Upper lobe of right lung (tissue), 1 donor: ENCODE data around the gene XCL1. TPM values are rescaled to one million over a fixed set of nuclear protein-coding genes. Genes with fewer than 3 reads are reported as not detected.

ENCODE experiments used
- ATAC-seq: fragments of 200-7000 bp; cut with Tn5 transposase; one replicate; pipeline ENCODE4 v1.9.1; 2020; ENCODE audit warnings: mild to moderate bottlenecking, moderate library complexity
- DNase-seq: peaks from one replicate; pipeline ENCODE4 v3.0.0-alpha.2; 2020
- H3K27ac ChIP-seq: fragments of 200-600 bp; one replicate; pipeline ENCODE4 v1.8.0; 2022
- H3K27me3 ChIP-seq: fragments of 200-600 bp; one replicate; pipeline ENCODE4 v1.8.0; 2022; ENCODE audit warnings: mild to moderate bottlenecking
- H3K36me3 ChIP-seq: fragments of 200-600 bp; one replicate; pipeline ENCODE4 v1.8.0; 2022
- H3K4me1 ChIP-seq: fragments of 200-600 bp; one replicate; pipeline ENCODE4 v1.8.0; 2022
- H3K4me3 ChIP-seq: fragments of 200-600 bp; one replicate; pipeline ENCODE4 v1.8.0; 2022; ENCODE audit warnings: mild to moderate bottlenecking
- H3K9me3 ChIP-seq: fragments of 200-600 bp; one replicate; pipeline ENCODE4 v1.8.0; 2022
- intact Hi-C: fragments of 100-400 bp; cut with DNase I; formaldehyde crosslinking; loops from one replicate; pipeline ENCODE4 v1.11.0; 2022
- total RNA-seq: library from RNA; stranded (reverse); fragmentation: NEBNext Ultra II Directional; extraction: Animal tissue kit (Norgen Biotek cat#: 25700); gene quantifications from one replicate; pipeline ENCODE4 v1.2.1, GENCODE V29; 2021
- TF ChIP-seq, protein P1 (sequence below): fragments of 200-600 bp; IDR thresholded peaks from one replicate; pipeline ENCODE4 v1.8.0; 2022; ENCODE audit warnings: antibody characterized with exemption
- donor health status: DM: no; HTN: yes; CAD: no; lungs with severe emphysema.

Gene XCL1
- total RNA-seq, 1 donor from 2014 or later = 0.90 TPM

DNA sequence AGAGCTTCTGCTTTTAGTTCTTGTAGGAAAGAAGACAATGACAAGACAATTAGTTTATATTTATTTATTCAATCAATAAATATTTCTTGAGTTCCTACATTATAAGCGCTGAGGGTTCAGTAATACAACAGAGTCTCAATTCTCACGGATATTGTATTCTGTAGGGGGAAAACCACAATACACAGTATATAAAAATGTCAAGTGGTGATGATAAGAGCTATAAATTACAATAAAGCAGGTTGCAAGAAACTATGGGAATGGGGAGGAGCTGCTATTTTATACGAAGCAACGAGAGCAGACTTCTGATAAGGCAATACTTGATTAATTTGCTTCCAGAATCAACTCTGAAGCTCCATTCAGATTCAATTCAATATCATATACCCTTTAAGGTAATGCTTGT, 10.6 kb upstream of the XCL1 start:
- Histone ChIP-seq H3K36me3 (no peaks in the 10 kb centered on the region), H3K27ac (no peak overlapping the region), H3K4me3 (no peak overlapping the region), H3K27me3 (no peaks in the 10 kb centered on the region), H3K4me1 (no peaks in the 10 kb centered on the region), H3K9me3 (no peaks in the 10 kb centered on the region)
- no peak for ATAC-seq
- TF ChIP-seq, protein P1, sequence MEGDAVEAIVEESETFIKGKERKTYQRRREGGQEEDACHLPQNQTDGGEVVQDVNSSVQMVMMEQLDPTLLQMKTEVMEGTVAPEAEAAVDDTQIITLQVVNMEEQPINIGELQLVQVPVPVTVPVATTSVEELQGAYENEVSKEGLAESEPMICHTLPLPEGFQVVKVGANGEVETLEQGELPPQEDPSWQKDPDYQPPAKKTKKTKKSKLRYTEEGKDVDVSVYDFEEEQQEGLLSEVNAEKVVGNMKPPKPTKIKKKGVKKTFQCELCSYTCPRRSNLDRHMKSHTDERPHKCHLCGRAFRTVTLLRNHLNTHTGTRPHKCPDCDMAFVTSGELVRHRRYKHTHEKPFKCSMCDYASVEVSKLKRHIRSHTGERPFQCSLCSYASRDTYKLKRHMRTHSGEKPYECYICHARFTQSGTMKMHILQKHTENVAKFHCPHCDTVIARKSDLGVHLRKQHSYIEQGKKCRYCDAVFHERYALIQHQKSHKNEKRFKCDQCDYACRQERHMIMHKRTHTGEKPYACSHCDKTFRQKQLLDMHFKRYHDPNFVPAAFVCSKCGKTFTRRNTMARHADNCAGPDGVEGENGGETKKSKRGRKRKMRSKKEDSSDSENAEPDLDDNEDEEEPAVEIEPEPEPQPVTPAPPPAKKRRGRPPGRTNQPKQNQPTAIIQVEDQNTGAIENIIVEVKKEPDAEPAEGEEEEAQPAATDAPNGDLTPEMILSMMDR = no peak
- DNase-seq = no peak
- intact Hi-C loops = no loop called here

DNA sequence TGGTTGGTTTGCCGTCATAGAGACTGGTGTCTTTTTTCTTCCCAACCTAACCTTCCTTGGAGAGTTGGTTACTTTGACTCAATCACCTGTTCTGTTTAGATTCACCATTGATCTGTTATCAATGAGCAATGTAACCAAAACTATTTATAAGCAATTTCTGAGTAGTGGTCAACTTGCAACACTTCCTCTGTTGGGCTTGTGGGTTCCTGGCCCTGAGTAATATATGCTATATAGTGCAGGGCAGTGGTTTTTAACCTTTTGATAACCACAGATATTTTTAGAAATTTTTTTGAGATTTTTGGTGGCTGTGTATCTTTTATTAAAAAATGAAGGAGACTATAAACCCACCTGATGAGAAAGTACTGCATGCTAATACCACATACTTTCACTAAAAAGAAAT, 9.4 kb upstream of the XCL1 start:
- Histone ChIP-seq H3K27ac (no peak overlapping the region), H3K9me3 (no peaks in the 10 kb centered on the region), H3K27me3 (no peaks in the 10 kb centered on the region), H3K36me3 (no peaks in the 10 kb centered on the region), H3K4me3 (no peak overlapping the region), H3K4me1 (no peaks in the 10 kb centered on the region)
- TF ChIP-seq, protein P1 = no peak
- intact Hi-C loops = no loop called here
- DNase-seq (no peak), ATAC-seq (no peak)

DNA sequence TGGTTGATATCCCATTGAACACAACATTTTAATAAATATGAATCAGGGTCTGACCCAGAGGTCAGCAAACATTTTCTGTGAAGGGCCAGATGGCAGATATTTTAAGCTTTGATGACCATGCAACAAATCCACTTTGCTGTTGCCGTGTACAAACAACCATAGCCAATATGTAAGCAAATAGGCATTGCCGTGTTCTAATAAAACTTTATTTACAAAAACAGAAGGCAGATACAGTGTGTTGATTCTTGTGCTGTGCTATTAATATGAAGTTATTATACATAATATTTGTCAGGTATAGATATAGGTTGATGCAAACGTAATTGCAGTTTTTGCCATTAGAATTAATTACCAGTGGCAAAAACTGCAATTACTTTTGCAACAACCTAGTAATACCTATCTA, 8.8 kb upstream of the XCL1 start:
- intact Hi-C loops = no loop called here
- ATAC-seq = no peak
- TF ChIP-seq, protein P1 = no peak
- no peaks in the 10 kb centered on the region for H3K4me1 ChIP-seq
- no peak overlapping the region for H3K27ac ChIP-seq
- no peaks in the 10 kb centered on the region for H3K36me3 ChIP-seq
- no peak overlapping the region for H3K4me3 ChIP-seq
- no peak for DNase-seq
- no peaks in the 10 kb centered on the region for H3K9me3 ChIP-seq
- H3K27me3 ChIP-seq = no peaks in the 10 kb centered on the region

GRCh38 chr1:168568346-168568745, 8.1 kb upstream of the XCL1 start:
- DNase-seq (no peak), ATAC-seq (no peak)
- Histone ChIP-seq H3K4me3 (no peak overlapping the region), H3K27ac (no peak overlapping the region), H3K9me3 (no peaks in the 10 kb centered on the region), H3K4me1 (no peaks in the 10 kb centered on the region), H3K27me3 (no peaks in the 10 kb centered on the region), H3K36me3 (no peaks in the 10 kb centered on the region)
- TF ChIP-seq, protein P1 = no peak
- intact Hi-C loops = no loop called here

DNA sequence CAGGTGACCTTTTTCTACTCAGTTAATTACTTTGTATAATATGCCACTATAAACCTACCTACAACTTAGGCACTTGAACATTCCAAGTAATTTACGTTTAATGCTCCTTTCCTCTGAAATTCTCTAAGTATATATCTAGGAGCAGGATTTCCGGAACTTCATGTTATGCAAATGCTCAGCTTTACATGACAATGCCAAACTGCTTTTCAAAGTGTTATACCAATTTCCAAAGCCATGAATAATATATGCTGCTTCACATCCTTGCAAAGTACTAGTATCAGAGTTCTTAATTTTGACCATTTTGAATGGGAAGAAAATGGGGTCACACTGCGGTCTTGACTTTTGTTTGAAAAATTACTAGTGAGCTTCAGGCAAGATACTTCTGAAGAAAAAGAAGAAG, 5.8 kb upstream of the XCL1 start:
- DNase-seq (no peak), ATAC-seq (no peak)
- Histone ChIP-seq H3K27ac (no peak overlapping the region), H3K9me3 (no peaks in the 10 kb centered on the region), H3K4me3 (no peak overlapping the region), H3K27me3 (no peaks in the 10 kb centered on the region), H3K36me3 (no peaks in the 10 kb centered on the region), H3K4me1 (no peaks in the 10 kb centered on the region)
- intact Hi-C loops = no loop called here
- TF ChIP-seq, protein P1 = no peak

GRCh38 chr1:168572633-168573032, 3.8 kb upstream of the XCL1 start:
- no peak for DNase-seq
- no peaks in the 10 kb centered on the region for H3K9me3 ChIP-seq
- H3K4me1 ChIP-seq = no peaks in the 10 kb centered on the region
- no peaks in the 10 kb centered on the region for H3K27me3 ChIP-seq
- ATAC-seq = no peak
- H3K27ac ChIP-seq = no peak overlapping the region
- no peaks in the 10 kb centered on the region for H3K36me3 ChIP-seq
- TF ChIP-seq, protein P1 = no peak
- no peak overlapping the region for H3K4me3 ChIP-seq
- intact Hi-C loops = no loop called here
